Neural crest cell (in vitro differentiated cells): ENCODE results near the gene C1QBP. TPM values are rescaled to one million over a fixed set of nuclear protein-coding genes. Genes with fewer than 3 reads are reported as not detected.
A peak's percentile ranks its signal among the peaks of the same experiment; 100 is the strongest.

Experiments
- DNase-seq: peaks from one replicate; pipeline ENCODE4 v3.0.0; 2021; ENCODE audit warnings: low read depth, mixed read lengths, low spot score
- H3K27ac Mint-ChIP-seq: one replicate; pipeline ENCODE4 v1.8.0; 2021; ENCODE audit warnings: mild to moderate bottlenecking, mixed read lengths; ENCODE audit not compliant: unreplicated experiment
- H3K27me3 Mint-ChIP-seq: 2 replicates; pipeline ENCODE4 v1.8.0; 2021; ENCODE audit warnings: low read depth, mild to moderate bottlenecking, mixed read lengths
- H3K36me3 Mint-ChIP-seq: 2 replicates; pipeline ENCODE4 v1.8.0; 2021; ENCODE audit warnings: low read depth, mild to moderate bottlenecking, mixed read lengths
- H3K4me1 Mint-ChIP-seq: 2 replicates; pipeline ENCODE4 v1.8.0; 2021; ENCODE audit warnings: mixed read lengths
- H3K4me3 Mint-ChIP-seq: one replicate; pipeline ENCODE4 v1.8.0; 2021; ENCODE audit warnings: mild to moderate bottlenecking, mixed read lengths
- H3K9me3 Mint-ChIP-seq: 2 replicates; pipeline ENCODE4 v1.8.0; 2021; ENCODE audit warnings: mixed read lengths
- CTCF ChIP-seq: fragments of 200-600 bp; sonication (generic); conservative IDR thresholded peaks from 2 replicates; pipeline ENCODE4 v1.5.0; 2021; ENCODE audit warnings: antibody characterized with exemption, mild to moderate bottlenecking
- long read RNA-seq: library from polyadenylated mRNA; unstranded; transcript quantifications from one replicate; pipeline ENCODE4 v2.0.0, GENCODE V29; 2020
- total RNA-seq: library from RNA; stranded (reverse); gene quantifications from 2 replicates; pipeline ENCODE4 v1.2.1, GENCODE V29; 2021

The C1QBP gene
- 202 and 221 TPM in 2 replicates for total RNA-seq
- long read RNA-seq, transcript C1QBP-201 (6 exons, 1,169 nt): major isoform, 433 of 449 reads
- long read RNA-seq, partial matches to known transcripts: 0 of 449 reads
- long read RNA-seq, other reads (novel, unspliced or antisense): 15 of 449 reads

- peak; percentile 100 for TF ChIP-seq CTCF
- peaks cover 8% of the 10 kb centered on the region for H3K36me3 Mint-ChIP-seq
Measured at GRCh38 chr17:5438716-5439445, at the start of gene C1QBP. C1QBP (minus strand) TSS chr17:5439155; CDS start chr17:5439073, 82 bp downstream.

GRCh38 chr17:5488752-5489151 lies 49.8 kb upstream of the C1QBP start:
- TF ChIP-seq CTCF: no peak
- no peaks in the 10 kb centered on the region for H3K27me3 Mint-ChIP-seq
- no peak for DNase-seq
- peak overlapping the region; percentile 72 for H3K4me3 Mint-ChIP-seq
- peaks cover 35% of the 10 kb centered on the region for H3K4me1 Mint-ChIP-seq
- peaks cover 31% of the 10 kb centered on the region for H3K36me3 Mint-ChIP-seq
- H3K27ac Mint-ChIP-seq: no peak overlapping the region
- peaks cover 7% of the 10 kb centered on the region for H3K9me3 Mint-ChIP-seq

More at GRCh38 chr17:5438716-5439445, at the start of gene C1QBP:
- H3K4me3 Mint-ChIP-seq: peak within 1 kb of the TSS; percentile 94
- H3K27ac Mint-ChIP-seq: peak within 1 kb of the TSS; percentile 81
- no peaks in the 10 kb centered on the region for H3K9me3 Mint-ChIP-seq
- H3K4me1 Mint-ChIP-seq: peaks cover 37% of the 10 kb centered on the region
- DNase-seq: peak; percentile 96
- H3K27me3 Mint-ChIP-seq: no peaks in the 10 kb centered on the region

- peaks cover 25% of the 10 kb centered on the region for H3K36me3 Mint-ChIP-seq
- DNase-seq: peak; percentile 90
- peak within 1 kb of the TSS; percentile 96 for H3K4me3 Mint-ChIP-seq
- no peak for TF ChIP-seq CTCF
- no peaks in the 10 kb centered on the region for H3K27me3 Mint-ChIP-seq
- peak within 1 kb of the TSS; percentile 99 for H3K27ac Mint-ChIP-seq
- peaks cover 38% of the 10 kb centered on the region for H3K4me1 Mint-ChIP-seq
- no peaks in the 10 kb centered on the region for H3K9me3 Mint-ChIP-seq
Measured at GRCh38 chr17:5486206-5487124, 47.5 kb upstream of the C1QBP start, which contains the start of gene MIS12. MIS12 (plus strand) TSS chr17:5486566; CDS start chr17:5488863, 2,297 bp downstream.

- Mint-ChIP-seq H3K4me1 (peaks cover 38% of the 10 kb centered on the region), H3K4me3 (peak within 1 kb of the TSS; percentile 96), H3K27ac (peak within 1 kb of the TSS; percentile 99), H3K36me3 (peaks cover 27% of the 10 kb centered on the region), H3K27me3 (no peaks in the 10 kb centered on the region), H3K9me3 (no peaks in the 10 kb centered on the region)
- TF ChIP-seq CTCF: no peak
- no peak for DNase-seq
Measured at GRCh38 chr17:5485270-5486205, 46.6 kb upstream of the C1QBP start, which contains the start of gene DERL2. DERL2 (minus strand) TSS chr17:5486178; CDS start chr17:5486161, 17 bp downstream.
